Measurements from ENCODE around the gene LTC4S.
A peak's percentile ranks its signal among the peaks of the same experiment; 100 is the strongest.
"Not testable (repeated sequence)": the region's sequence is repeated elsewhere in the genome, so short reads cannot be mapped to it uniquely, and the experiment has no call there.

The LTC4S gene, protein sequence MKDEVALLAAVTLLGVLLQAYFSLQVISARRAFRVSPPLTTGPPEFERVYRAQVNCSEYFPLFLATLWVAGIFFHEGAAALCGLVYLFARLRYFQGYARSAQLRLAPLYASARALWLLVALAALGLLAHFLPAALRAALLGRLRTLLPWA
- long read RNA-seq, donor 1, partial matches to known transcripts, result 0 of 4 reads
- long read RNA-seq, donor 1, other reads (novel, unspliced or antisense), result 0 of 4 reads
- long read RNA-seq, donor 2, partial matches to known transcripts, result 0 of 1 reads
- long read RNA-seq, donor 2, other reads (novel, unspliced or antisense), result 0 of 1 reads
- long read RNA-seq, donor 3, partial matches to known transcripts, result 0 of 4 reads
- long read RNA-seq, donor 3, other reads (novel, unspliced or antisense), result 0 of 4 reads
- long read RNA-seq, donor 4, partial matches to known transcripts, result 15 of 36 reads
- long read RNA-seq, donor 4, other reads (novel, unspliced or antisense), result 19 of 36 reads
- long read RNA-seq, donor 5, partial matches to known transcripts, result 0 of 2 reads
- long read RNA-seq, donor 5, other reads (novel, unspliced or antisense), result 0 of 2 reads
- long read RNA-seq, donor 6, partial matches to known transcripts, result 0 of 1 reads
- long read RNA-seq, donor 6, other reads (novel, unspliced or antisense), result 0 of 1 reads
- long read RNA-seq, donor 7, partial matches to known transcripts, result 0 of 6 reads
- long read RNA-seq, donor 7, other reads (novel, unspliced or antisense), result 0 of 6 reads
- long read RNA-seq, donor 8, transcript LTC4S-201 (5 exons, 666 nt), result major isoform, 6 of 9 reads
- long read RNA-seq, donor 8, partial matches to known transcripts, result 0 of 9 reads
- long read RNA-seq, donor 8, other reads (novel, unspliced or antisense), result 0 of 9 reads

DNA sequence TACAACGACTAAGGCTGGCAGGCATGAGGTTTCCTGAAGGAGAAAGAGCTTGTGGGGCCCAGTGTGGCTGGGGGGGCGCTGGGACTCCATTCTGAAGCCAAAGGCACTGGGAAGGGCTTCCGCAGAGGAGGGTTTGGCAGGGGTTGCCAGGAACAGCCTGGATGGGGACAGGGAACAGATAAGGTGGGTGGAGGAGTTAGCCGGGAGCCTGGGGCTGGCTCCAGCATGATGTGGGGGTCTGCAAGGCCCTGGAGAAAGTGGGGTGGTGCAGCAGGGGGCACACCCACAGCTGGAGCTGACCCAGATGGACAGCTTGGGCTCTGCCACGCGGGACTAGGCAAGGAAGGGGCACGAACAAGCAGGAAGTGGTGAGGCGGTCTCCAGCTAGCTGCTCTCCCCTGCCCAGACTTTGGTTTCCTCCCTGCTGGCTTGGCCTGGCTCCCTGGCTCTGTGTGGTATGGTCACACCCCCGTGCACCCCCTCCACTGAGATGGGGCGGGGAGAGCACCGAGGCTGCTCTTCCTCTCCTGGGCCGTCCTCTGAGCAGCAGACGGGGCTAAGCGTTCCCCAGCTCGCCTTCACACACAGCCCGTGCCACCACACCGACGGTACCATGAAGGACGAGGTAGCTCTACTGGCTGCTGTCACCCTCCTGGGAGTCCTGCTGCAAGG is at the start of gene LTC4S:
TSS of gene LTC4S (plus strand) at position 519 of the 672 bp plus-strand sequence. CDS start at position 614, 95 bp downstream.
- DNase-seq, result no peak

DNA sequence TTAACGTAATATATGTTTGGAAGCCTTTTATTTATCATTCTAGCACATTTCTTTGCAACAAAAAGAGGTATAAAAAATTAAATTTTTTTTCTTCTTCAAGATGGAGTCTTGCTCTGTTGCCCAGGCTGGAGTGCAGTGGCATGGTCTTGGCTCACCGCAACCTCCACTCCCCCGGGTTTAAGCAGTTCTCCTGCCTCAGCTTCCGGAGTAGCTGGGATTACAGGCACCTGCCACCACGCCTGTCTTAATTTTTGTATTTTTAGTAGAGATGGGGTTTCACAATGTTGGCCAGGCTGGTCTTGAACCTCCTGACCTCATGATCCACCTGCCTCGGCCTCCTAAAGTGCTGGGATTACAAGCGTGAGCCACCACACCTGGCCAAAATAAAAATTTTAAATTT is 49.7 kb upstream of the LTC4S start:
- DNase-seq, result not testable (repeated sequence)

DNA sequence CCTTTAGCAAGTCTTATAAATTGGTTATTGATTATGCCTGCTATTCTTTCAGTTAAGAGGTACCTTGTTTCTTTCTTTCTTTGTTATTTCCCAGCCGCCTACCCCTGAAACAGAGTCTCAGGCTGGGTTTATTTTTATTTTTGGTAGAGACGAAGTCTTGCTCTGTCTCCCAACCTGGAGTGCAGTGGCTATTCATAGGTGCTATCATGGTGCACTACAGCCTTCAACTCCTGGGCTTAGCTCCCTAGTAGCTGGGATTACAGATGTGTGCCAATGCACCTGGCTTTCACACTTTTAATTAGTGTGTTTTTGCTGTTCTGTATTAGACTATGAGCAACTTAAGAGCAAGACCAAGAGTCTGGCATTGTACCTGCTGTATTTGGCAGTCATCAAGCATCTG is 46.9 kb upstream of the LTC4S start:
- no peak for DNase-seq

- DNase-seq, result no peak
Measured at GRCh38 chr5:179747811-179748210, 46.0 kb upstream of the LTC4S start.

DNA sequence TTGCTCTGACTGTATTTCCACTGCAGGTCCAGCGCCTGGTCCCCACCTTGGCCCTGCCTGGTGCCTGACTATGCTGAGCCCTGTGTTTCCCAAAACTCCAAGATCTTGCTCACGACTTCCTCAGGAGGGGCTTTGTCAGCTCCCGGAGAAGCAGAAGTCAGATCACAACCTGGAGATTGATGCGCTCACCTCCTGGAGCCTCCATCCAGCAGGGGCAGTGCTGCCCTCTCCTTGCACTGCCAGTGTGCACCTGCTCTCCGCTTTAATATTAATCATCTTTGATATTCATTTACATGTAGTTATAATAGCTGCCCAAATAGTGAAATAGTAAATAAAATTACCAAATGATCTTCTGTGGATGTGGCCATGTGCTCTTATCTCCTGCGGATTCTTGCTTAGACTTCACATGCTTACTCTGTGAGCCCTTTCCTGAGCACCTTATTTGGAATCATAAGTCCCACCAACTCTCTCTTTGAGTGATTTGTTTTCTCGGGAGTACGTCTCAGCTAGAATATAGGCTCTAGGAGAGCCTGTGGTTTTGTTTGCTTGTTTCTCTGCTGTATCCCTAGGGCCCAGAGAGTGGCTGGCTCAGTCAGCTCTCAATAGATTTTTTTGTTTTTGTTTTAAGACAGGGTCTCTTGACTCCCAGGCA is 43.8 kb upstream of the LTC4S start:
- no peak for DNase-seq

GRCh38 chr5:179753971-179754370 is 39.8 kb upstream of the LTC4S start:
- no peak for DNase-seq

GRCh38 chr5:179755022-179755421 is 38.8 kb upstream of the LTC4S start:
- DNase-seq, result no peak

DNA sequence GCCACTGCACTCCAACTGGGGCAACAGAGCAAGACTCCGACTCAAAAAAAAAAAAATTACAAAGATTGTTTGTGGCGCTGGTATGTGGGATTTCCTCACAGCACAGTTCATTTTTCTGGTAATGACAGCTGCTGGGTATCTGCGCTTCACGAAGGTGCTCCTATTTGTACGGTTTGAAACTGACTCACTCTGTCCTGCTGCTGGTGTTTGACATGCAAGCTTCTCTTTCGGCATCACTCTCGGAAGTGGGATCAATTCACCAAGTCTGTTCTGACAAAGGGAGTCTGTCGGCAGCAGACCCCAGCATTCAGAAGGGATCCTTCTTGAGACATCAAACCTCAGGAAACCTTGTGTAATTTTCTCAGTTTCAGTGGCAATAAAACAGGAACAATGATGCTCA is 34.8 kb upstream of the LTC4S start:
- DNase-seq, result no peak

DNA sequence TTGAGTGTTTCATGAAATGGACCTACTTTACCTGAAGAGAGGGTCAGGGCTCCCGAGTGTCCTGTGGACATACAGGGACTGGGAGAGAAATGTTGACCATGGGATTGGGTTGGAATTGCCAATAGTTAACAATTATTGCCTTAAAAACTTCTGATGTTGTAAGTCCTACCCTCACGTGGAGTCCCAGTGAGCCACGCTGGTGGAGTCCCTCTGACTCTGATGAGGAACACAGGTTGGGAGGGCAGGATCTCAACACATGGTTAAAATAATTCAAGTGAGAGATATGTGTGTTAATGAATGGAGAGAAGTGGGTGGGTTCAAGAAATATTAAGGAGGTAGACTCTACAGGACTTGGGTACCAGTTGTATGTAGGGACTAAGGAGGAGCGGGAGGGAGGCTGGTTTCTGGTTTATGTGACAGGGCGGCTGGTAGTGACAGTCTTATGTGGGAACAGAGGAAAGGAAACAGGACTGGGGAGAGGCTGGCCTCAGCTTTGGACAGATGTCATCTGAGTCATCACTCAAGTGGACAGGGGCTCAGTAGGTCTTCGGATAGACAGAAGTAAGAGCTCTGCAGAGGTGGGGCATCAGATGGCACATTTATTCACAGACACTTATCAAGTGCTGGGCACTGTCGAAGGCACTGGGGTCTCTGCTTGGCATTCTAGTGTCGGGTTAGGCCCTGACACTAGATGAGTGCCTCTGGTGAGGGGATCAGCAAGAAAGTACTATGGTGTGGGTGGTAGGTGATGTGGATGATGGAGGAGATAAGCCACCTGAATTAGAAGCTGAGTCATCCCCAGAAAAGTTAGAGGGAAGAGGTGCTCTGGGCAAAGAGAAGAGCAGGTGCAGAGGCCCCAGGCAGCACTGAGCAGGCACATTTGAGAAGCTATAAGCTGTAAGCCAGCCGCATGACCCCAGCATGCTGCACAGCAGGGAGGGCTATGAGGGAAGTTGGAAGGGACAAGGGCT is 33.9 kb upstream of the LTC4S start:
- no peak for DNase-seq

GRCh38 chr5:179762079-179762780 is 31.6 kb upstream of the LTC4S start:
- DNase-seq, result no peak

GRCh38 chr5:179762781-179763176 is 31.0 kb upstream of the LTC4S start:
- DNase-seq, result no peak

GRCh38 chr5:179763215-179763945 is 30.4 kb upstream of the LTC4S start:
- DNase-seq, result peak; percentile 32

- no peak for DNase-seq
Measured at GRCh38 chr5:179764056-179764455, 29.7 kb upstream of the LTC4S start.

DNA sequence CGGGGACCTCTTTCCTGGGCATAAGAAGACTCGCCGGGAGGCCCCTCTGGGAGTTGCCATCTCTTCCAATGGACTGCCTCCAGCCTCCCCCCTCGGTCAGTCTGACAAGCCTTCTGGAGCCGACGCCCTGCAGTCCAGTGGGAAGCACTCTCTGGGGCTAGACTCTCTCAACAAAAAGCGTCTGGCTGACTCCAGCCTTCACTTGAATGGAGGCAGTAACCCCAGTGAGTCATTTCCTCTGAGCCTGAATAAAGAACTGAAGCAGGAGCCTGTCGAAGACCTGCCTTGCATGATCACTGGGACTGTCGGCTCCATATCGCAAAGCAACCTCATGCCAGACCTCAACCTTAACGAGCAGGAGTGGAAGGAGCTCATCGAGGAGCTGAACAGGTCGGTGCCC is 28.4 kb upstream of the LTC4S start:
- DNase-seq, result no peak

- no peak for DNase-seq
Measured at GRCh38 chr5:179766021-179766725, 27.6 kb upstream of the LTC4S start.

DNA sequence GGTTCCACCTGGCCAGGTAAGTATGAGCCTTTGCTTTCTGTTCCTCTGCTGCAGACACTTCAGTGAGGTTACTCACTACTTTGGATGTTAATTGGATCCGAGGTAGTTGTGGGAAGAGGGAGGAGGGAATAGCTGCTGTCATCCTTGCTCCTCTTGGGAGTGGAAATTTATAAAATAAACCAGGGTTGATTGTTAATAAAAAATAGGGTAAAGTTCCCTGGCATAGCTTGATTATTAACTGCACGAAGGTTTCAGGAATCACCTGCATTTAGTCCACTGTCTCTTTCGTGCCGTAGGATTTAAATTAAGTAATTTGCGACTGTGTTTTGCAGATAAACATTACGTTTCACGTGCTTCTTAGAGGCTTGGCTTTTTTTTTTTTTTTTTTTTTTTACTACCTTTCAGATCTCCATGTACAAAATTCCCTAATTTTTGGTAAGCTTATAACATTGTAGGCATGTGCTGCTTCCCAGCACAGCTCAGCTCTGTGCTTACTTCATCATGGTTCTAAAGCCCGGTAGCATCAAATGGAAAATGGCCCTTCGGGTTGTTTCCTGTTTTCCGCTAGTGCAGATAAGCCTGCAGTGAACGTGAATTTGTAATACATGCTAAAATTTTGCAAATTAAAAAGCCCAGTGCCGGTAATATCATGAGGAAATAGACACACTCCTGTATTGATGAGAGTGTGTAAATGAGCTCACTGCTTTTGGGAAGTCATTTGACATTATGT is 26.9 kb upstream of the LTC4S start:
- no peak for DNase-seq

- no peak for DNase-seq
Measured at GRCh38 chr5:179767496-179768100, 26.2 kb upstream of the LTC4S start.
